Epithelial cell of esophagus (primary cell): ENCODE measurements around the gene ARMC7.

Experiments used
- DNase-seq: peaks from one replicate; pipeline ENCODE4 v3.0.0; 2010; ENCODE audit warnings: low read depth
- H3K4me3 ChIP-seq: 2 replicates; pipeline ENCODE4 v1.5.1; 2011; ENCODE audit warnings: mild to moderate bottlenecking, low read length, control low read depth
- TF ChIP-seq, protein P1 (sequence below): IDR thresholded peaks from 2 replicates; pipeline ENCODE4 v1.5.1; 2011; ENCODE audit warnings: low read depth, mild to moderate bottlenecking, low read length, control low read depth, inconsistent platforms; ENCODE audit not compliant: insufficient read depth; ENCODE audit errors: missing control alignments

The ARMC7 gene

DNA sequence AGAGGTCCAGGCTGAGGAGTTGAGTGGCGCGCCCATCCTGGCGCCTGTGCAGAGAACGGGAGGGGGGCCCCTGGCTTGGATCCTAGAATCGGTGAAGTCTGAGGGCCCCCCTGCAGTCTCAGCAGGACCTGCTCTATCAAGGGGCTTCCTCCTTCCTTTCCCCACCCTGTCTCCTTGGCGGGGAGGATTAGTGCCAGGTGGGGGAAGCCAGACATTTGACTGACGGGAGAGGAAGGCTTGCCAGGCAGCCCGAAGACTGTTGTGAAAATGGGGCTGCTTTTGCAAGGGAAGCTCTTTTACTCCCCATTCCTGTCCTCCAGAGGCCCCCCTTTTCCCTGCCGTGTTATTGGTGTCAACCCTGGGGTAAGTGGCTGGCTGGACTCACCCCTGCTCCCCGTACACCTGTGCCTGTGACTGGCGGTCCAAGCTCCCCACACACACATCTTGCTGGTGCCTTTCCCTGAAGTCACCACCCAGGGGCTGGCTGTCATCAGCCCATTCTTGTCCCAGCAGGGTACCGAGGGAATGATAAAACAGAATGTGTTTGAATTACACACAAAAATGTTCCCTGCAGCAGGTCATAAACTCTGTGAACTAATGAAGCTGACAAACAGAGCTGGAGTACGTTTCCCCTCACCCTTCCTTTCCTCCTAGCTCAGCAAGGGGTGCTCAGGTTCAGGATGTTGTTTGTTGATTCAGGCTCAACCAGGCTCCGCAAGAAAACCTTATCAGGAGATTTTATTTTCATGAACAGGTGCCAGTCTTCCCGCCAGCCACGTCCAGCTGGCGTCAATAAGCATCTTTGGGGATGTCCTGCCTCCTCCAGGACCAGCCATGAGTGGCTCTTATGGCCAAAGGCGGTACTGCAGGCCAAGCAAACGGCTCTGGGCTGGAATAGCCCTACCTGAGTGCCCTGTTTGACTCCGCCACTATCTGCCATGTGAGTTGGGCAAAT is 4.4 kb upstream of the ARMC7 start:
- TF ChIP-seq, protein P1, sequence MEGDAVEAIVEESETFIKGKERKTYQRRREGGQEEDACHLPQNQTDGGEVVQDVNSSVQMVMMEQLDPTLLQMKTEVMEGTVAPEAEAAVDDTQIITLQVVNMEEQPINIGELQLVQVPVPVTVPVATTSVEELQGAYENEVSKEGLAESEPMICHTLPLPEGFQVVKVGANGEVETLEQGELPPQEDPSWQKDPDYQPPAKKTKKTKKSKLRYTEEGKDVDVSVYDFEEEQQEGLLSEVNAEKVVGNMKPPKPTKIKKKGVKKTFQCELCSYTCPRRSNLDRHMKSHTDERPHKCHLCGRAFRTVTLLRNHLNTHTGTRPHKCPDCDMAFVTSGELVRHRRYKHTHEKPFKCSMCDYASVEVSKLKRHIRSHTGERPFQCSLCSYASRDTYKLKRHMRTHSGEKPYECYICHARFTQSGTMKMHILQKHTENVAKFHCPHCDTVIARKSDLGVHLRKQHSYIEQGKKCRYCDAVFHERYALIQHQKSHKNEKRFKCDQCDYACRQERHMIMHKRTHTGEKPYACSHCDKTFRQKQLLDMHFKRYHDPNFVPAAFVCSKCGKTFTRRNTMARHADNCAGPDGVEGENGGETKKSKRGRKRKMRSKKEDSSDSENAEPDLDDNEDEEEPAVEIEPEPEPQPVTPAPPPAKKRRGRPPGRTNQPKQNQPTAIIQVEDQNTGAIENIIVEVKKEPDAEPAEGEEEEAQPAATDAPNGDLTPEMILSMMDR, result peak; percentile 83
- peak; percentile 63 for DNase-seq
- H3K4me3 ChIP-seq, result no peak overlapping the region

- no peak for DNase-seq
- no peak overlapping the region for H3K4me3 ChIP-seq
- TF ChIP-seq, protein P1, result no peak
These were observed 1.6 kb upstream of the ARMC7 start for GRCh38 chr17:75108193-75108592.

GRCh38 chr17:75109046-75109406 is 743 bp upstream of the ARMC7 start:
- no peak for DNase-seq

GRCh38 chr17:75110234-75110937 is 617 bp downstream of the ARMC7 start:
- TF ChIP-seq, protein P1, result no peak
- peak; percentile 34 for DNase-seq
- H3K4me3 ChIP-seq, result peak overlapping the region; percentile 86

More at GRCh38 chr17:75109046-75109406, 743 bp upstream of the ARMC7 start:
- H3K4me3 ChIP-seq, result peak overlapping the region; percentile 86
- TF ChIP-seq, protein P1, result no peak

- no peak for DNase-seq
- H3K4me3 ChIP-seq, result no peak overlapping the region
- TF ChIP-seq, protein P1, result no peak
These were observed 2.1 kb downstream of the ARMC7 start for GRCh38 chr17:75111777-75112335.

DNA sequence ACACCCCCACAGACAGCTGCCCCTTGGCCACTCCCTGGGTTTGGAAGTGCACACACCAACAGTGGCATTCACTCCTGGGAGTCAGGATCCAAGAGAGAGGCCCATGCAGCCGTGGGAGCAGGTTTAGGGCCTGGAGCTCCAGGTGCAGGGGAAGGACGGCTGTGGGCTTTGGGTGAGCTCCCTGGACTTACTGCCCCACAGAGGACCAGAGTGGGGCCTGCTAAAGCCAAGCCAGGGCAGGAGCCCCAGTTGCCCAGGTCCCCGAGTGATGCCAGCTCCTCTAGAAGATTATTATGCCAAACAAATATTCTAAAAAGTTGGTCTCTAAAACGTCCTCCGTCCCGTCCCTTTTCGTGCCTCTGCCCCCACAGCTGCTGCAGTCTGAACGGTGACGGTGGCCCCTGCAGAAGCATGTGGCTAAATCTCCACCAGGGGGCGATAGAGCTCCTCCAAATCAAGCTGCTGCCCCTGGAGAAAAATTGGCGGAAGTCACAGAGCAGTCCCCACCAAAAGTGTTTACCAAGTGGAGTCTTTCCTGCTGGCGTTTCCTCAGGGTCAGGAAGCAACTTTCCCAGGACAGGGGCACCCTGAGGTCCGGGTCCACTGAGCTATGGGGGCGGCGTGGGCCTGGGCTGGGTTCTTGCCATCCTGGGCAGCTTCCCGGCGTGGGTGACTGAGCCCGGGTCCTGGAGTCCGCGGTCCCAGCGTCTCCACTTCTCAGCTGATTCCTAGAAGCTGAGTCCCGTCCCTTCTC is 4.2 kb downstream of the ARMC7 start:
- H3K4me3 ChIP-seq, result peak overlapping the region; percentile 39
- TF ChIP-seq, protein P1, result peak; percentile 90
- DNase-seq, result peak; percentile 90
